SH-SY5Y (cell line): ENCODE data around the gene SLC37A1.

Experiments
- GATA2 ChIP-seq: IDR thresholded peaks from 2 replicates; pipeline ENCODE4 v1.6.1; 2011; ENCODE audit warnings: mild to moderate bottlenecking, low read depth, low read length
- GATA3 ChIP-seq: IDR thresholded peaks from 2 replicates; pipeline ENCODE4 v1.6.1; 2011; ENCODE audit warnings: low read depth, mild to moderate bottlenecking, low read length, moderate library complexity

SLC37A1 gene

DNA sequence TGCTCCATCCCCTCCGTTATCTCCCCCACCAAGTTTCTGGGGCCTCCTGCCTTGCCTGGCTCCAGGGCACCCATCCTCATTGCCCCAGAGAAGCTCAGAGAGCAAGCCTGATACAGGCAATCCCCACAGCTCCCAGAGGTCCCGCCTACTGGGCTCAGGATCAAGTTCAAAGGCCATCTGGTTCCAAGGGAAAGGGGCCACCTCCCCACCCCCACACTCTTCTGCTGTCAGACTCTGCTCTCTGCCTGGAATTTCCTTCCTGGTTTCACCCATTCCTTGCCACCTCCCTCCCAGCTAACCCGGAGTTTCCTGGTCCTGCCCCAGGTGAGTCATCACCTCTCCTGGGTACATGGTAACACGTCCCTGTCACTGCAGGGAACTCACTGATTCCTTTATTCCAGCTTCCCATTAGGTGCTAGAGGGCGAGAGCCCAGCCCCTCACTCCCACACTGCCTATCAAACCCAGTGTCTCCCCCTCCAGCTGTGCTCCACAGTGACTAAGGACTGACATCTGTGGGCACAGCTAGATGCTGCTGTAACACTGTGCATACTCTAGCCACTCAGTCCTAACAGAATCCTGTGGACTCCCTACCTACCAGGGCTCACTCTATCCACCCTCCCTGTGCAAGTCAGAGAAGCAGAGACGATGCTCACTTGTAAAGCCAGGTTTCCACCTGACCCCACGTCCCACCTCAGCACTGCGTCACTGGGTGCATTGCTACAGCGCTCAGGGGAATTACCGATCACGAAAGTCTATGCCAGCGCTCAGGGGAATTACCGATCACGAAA lies 39.4 kb upstream of the SLC37A1 start:
- TF ChIP-seq GATA2 (no peak), GATA3 (no peak)

DNA sequence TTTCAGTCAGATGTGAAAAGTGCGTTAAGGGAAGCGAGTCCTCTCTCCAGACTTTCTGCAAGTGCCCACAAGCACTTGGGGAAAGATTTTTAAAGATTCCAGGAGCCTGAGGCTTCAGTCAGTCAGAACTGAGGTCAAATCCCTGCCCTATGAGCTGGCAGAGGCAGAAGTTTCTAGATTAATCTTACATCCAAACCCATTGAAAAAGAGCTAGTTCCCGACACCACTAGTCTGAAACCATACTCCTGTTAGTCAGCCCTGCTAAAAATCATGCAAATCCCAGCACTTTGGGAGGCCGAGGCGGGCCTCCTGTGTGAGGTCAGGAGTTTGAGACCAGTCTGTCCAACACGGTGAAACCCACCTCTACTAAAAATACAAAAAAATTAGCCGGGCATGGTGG lies 38.6 kb upstream of the SLC37A1 start:
- TF ChIP-seq GATA3 = no peak
- TF ChIP-seq GATA2 = no peak

DNA sequence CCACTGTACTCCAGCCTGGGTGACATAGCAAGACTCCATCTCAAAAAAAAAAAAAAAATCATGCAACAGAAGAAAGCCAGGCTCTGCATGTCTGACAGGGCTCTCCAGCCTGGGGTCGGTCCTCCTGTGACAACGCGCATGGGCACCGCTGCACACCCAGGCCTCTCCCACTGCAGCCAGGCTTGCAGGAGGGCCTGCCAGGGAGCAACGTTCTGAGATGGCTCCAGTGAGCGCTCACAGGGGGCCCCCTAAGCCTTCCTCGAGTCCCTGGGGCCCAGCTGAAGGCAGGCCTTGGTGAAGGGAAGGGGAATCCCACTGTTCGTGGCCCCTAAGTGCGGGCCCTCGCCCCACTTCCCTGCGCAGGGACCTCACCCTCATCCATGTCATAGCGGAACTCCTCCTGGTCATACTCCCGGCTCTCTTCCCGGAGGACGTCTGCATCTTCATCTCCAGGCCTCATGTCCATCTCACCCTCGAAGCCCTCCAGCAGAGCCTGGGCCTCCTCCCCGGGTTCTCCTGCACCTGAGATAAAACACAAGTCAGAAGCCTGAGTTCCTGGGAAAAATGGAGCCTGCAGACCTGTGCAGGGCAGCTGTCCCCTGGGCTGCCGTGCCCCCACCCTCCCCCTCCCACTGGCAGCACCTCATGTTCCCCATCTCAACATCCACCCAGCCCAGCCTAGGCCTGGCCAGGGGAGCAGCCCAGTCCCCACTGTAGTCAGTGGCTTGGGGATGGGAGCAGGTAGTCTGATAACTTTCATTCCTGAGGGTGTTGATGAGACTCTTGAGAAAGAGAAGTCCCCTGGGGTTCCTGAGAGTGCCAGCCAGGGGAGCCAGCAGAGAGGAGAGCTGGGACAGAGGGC lies 37.9 kb upstream of the SLC37A1 start:
- TF ChIP-seq GATA3 (no peak), GATA2 (no peak)

DNA sequence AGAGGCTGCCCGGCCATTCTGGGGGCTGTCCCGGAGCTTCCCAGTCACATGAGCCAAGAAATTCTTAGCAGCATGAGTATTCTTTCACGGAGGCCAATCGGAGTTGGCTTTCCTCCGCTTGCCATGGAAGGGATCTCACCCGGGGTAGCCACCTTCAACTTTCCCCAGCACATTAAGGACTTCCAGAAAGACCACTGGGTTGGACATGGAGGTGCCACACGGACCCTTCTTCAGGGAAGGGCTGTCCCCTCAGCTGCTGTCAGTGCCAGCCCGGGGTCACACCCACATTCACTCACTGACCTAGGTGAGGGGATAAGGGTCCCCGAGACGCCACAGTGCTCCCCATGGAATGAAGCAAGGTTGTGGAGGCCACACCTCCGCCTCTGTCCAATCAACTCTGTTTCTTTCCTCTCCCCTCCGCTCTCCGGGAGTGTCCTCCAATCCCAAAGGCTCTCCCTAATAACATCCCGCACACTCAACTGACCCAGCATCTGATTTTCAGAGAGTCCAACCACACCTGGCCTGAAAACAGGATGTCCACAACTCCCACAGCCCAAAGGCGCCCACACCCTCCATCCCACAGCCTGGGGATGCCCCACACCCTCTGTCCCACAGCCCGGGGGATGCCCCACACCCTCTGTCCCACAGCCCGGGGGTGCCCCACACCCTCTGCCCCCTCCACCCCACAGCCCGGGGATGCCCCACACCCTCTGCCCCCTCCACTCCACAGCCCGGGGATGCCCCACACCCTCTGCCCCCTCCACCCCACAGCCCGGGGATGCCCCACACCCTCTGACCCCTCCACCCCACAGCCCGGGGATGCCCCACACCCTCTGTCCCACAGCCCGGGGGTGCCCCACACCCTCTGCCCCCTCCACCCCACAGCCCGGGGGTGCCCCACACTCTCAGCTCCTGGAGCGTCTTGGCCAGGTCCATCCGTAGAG lies 37.0 kb upstream of the SLC37A1 start:
- TF ChIP-seq GATA2 (no peak), GATA3 (no peak)

DNA sequence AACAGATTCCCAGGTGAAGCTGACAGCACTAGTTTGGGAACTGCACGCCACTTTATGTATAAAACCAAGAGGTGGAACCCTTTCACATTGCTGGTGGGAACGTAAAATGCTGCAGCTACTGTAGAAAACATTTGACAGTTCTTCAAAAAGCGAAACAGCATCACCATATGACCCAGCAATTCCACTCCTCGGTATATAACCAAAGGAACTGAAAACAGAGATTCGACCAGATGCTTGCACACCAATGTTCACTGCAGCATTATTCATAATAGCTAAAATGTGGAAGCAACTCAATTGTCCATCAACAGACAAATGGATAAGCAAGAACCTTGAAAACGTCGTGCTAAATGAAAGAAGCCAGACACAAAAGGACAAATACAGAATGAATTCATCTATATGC lies 35.1 kb upstream of the SLC37A1 start:
- TF ChIP-seq GATA2 (no peak), GATA3 (no peak)

DNA sequence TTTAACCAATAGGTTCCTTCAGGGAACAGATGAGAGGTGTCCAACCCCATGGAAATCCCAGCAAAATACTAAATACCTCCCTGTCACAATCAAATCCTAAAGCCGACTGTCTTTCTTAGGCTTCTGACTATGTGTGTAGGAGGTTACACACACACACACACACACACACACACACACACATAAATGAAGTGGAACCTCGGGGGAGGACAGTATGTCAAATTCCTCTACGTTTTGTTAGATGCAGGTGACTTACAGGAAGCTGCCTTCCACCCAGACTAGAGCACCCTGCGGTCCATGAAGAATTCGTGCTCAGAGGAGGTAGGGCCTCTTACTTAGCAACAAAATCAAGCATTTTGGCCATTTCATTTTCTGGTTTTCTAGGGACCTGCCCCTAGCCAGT lies 34.1 kb upstream of the SLC37A1 start:
- TF ChIP-seq GATA2 = no peak
- TF ChIP-seq GATA3 = no peak

DNA sequence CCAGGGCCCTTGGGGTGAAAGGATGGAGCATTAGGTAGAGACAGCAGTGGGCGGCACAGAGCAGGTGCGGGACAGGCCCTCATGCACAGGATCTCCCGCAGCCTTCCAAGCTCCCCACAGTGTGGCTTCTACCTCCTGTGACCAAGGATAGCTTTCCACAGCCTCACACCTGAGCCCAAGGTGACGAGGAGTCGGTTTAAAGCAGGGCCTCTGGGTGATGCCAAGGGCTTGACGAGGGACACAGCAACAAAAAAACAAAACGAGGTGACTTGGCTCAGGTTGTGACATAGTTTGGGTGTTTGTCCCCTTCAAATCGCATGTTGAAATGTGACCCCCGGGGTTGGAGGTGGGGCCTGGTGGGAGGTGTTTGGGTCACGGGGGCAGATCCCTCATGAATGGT lies 32.9 kb upstream of the SLC37A1 start:
- TF ChIP-seq GATA2 = no peak

DNA sequence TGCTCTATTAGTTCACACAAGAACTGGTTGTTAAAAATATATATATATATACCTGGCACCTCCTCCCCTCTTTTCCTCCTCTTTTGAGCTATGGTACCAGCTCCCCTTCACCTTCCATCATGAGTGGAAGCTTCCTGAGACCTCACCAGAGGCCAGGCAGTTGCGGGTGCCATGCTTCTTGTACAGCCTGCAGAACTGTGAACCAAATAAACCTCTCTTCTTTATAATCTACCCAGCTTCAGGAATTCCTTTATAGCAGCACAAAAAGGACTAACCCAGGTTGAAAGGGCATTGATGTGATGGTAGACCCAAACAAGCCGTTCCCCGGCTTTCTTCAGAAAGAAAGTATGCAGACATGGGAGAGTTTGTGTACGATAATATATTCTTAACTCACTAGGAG lies 32.5 kb upstream of the SLC37A1 start:
- TF ChIP-seq GATA2 (no peak), GATA3 (no peak)

DNA sequence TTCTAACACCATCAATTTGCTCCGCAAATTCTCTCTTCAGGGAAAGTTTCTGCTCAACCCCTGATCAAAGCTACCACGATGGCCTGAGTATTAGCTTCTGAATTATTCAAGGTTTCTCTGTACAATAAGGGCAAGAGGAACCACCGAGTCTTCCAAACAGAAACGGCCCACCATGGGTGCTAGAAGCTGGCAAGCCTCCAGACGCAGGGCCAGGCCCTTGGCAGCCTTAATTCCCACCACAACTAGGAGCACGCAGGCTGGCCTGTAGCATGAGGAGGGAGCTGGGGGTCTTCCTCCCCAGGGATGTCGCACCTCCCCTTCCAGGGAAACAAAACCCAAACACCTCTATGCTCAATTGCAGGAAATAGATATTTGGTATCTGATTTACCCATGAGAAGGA lies 28.7 kb upstream of the SLC37A1 start:
- no peak for TF ChIP-seq GATA2
- TF ChIP-seq GATA3 = no peak

DNA sequence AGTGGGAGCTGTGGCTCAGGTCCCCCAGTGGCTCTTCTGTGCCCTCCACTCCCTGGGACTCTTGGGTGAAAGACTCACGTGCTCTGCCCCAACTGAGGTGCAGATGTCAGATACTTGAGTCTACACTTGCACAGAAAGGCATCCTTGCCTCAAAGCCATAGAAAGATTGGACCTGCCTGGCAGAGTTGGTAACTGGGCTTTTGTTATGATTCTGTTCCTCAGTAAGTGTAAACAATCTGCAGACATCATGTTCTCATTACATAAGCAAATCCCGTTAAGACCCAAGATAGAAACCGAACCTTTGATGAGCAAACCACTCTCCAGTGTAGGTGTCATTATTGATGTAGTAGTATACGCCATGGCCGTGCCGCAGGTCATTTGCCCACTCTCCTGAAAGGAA lies 27.6 kb upstream of the SLC37A1 start:
- TF ChIP-seq GATA2 (no peak), GATA3 (no peak)

DNA sequence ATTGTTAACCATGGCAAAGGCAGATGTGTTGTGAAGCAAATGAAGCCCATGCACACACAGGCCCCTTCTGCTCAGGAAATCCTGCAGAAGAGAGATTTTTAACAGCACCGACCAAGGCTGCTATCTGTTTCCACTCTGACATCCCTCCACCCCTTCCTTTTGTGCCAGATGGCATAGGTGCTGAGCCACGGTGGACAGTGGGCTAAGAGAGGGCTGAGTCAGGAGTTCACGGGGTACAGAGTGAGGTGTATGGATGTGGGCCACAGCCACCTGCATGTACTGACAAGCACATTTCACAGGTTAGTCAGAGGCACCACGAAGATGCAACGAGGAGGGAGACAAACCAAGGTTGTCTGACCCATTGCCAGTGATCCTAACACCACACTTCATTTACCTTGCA lies 27.1 kb upstream of the SLC37A1 start:
- TF ChIP-seq GATA3 = no peak
- TF ChIP-seq GATA2 = no peak

DNA sequence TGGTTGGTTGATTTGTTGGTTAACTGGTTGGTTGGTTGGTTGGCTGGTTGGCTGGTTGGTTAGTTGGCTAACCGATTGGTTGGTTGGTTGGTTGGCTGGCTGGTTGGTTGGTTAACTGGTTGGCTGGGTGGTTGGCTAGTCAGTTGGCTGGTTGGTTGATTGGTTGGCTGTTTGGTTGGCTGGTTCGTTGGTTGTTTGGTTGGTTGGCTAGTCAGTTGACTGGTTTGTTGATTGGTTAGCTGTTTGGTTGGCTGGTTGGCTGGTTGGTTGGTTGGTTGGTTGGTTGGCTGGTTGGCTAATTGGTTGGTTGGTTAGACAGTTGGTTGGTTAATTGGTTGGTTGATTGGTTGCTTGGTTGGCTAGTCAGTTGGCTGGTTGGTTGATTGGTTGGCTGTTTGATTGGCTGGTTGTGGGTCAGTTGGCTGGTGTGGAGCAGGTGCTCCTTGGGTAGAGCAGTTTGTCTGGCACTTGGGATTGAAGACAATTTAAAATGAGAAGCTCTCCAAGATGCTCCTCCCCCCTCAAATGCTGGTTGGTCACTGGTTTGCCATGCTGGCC lies 24.6 kb upstream of the SLC37A1 start:
- TF ChIP-seq GATA3 = no peak
- TF ChIP-seq GATA2 = no peak

DNA sequence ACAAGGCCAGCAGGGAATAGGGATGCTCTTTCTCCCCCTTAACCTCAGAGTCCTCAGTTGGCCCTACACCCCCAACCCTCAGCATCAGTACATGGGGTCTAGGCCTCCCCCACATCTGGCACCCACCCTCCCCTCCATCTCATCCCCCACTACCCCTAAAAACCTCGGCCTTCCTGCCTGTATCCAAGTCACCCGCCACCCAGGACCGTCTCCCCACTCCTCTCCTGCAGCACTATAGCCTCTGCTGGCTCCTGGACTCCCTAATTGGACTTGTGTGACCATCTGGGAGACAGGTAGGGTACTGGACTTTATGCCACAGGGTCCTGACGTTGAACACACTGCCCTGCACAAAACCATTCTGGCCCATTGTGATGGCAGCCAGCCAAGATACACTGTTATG lies 23.7 kb upstream of the SLC37A1 start:
- TF ChIP-seq GATA2 = no peak
- no peak for TF ChIP-seq GATA3

DNA sequence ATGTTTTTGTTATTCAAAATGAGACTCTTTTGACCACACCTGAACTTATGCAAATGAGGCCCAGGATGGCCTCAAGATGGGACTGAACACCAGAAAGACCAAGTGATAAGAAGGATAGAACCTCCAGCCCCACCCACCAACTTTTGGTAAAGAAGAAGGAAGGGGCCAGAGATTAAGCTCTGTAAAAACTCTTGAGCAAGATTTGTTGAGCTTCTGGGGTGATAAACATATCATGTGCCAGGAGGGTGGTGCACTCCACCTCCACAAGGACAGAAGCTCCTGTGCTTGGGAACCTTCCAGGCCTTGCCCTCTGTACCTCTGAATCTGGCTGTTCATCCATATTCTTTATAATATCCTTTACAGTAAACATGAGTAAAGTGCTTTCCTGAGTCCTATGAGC lies 22.9 kb upstream of the SLC37A1 start:
- TF ChIP-seq GATA2 (no peak), GATA3 (no peak)
